Measurements from ENCODE around the gene NECAB3. TPM values are rescaled to one million over a fixed set of nuclear protein-coding genes. Genes with fewer than 3 reads are reported as not detected.

NECAB3 gene
- total and polyA plus RNA-seq, 2 of the 13 experiments (the other 11 are each of a cell fraction or from before 2014, with no cell fraction given) = 61.5 to 65.5 TPM

- TF ChIP-seq ZBTB37 (CRISPR knock-in tag; IDR thresholded peaks at IDR 0.05) (0 out of 2 replicates have a peak, but pooled peaks have one; percentile 20), ZNF501 (CRISPR knock-in tag; IDR thresholded peaks at IDR 0.05) (peak; percentile 74), AKAP8 (CRISPR knock-in tag; IDR thresholded peaks at IDR 0.05) (peak; percentile 96), ZBTB7A (CRISPR knock-in tag; IDR thresholded peaks at IDR 0.05) (no peak), FOSL2 (CRISPR knock-in tag; IDR thresholded peaks at IDR 0.05) (no peak; the same call in none of the 2 replicates), MEIS1 (CRISPR knock-in tag; IDR thresholded peaks at IDR 0.05; ENCODE audit: borderline replicate concordance) (peak; percentile 93), MED1 (CRISPR knock-in tag; IDR thresholded peaks at IDR 0.05) (peak; percentile 54), NR2F6 (IDR thresholded peaks at IDR 0.05) (no peak; the same call in 1 of the 2 replicates), NR2F6 (CRISPR knock-in tag; IDR thresholded peaks at IDR 0.05) (peak; percentile 12; the same call in 1 of the 2 replicates), ZNF546 (CRISPR knock-in tag; conservative IDR thresholded peaks at IDR 0.05) (no peak), HMGA1 (CRISPR knock-in tag; conservative IDR thresholded peaks at IDR 0.05) (no peak), ZNF746 (CRISPR knock-in tag; IDR thresholded peaks at IDR 0.05) (peak; percentile 94), PRDM10 (CRISPR knock-in tag; IDR thresholded peaks at IDR 0.05; ENCODE audit: low read depth) (no peak), NFYC (CRISPR knock-in tag; IDR thresholded peaks at IDR 0.05) (no peak), MATR3 (CRISPR knock-in tag; IDR thresholded peaks at IDR 0.05) (0 out of 2 replicates have a peak, but pooled peaks have one; percentile 25), ZNF619 (CRISPR knock-in tag; IDR thresholded peaks at IDR 0.05) (no peak; the same call in 1 of the 2 replicates), ZNF333 (CRISPR knock-in tag; IDR thresholded peaks at IDR 0.05; ENCODE audit: borderline replicate concordance) (no peak), ZGPAT (CRISPR knock-in tag; IDR thresholded peaks at IDR 0.05) (peak; percentile 84), WIZ (CRISPR knock-in tag; IDR thresholded peaks at IDR 0.05) (peak; percentile 68; the same call in 1 of the 2 replicates), BRCA1 (CRISPR knock-in tag; IDR thresholded peaks at IDR 0.05) (0 out of 2 replicates have a peak, but pooled peaks have one; percentile 37), RXRB (CRISPR knock-in tag; IDR thresholded peaks at IDR 0.05; ENCODE audit: borderline replicate concordance) (peak; percentile 44; the same call in 1 of the 2 replicates), ZNF710 (CRISPR knock-in tag; IDR thresholded peaks at IDR 0.05; ENCODE audit: borderline replicate concordance) (0 out of 2 replicates have a peak, but pooled peaks have one; percentile 77)
Measured at GRCh38 chr20:33674294-33675135, at the start of gene NECAB3 (continued).
